ES-I3 (cell line): ENCODE data around the gene TMEM109.

ENCODE experiments used
- H3K36me3 ChIP-seq: 2 replicates; pipeline ENCODE4 v1.6.1; 2013; ENCODE audit warnings: mild to moderate bottlenecking, low read length, control low read depth, moderate library complexity; ENCODE audit not compliant: insufficient read depth
- H3K4me1 ChIP-seq: 2 replicates; pipeline ENCODE4 v1.6.1; 2013; ENCODE audit warnings: mild to moderate bottlenecking, control low read depth, low read length; ENCODE audit not compliant: insufficient read depth
- H3K9ac ChIP-seq: 2 replicates; pipeline ENCODE4 v1.6.1; 2013; ENCODE audit warnings: low read depth, mild to moderate bottlenecking, low read length, moderate library complexity
- H3K9me3 ChIP-seq: 2 replicates; pipeline ENCODE4 v1.6.1; 2013; ENCODE audit warnings: mild to moderate bottlenecking, low read length, moderate library complexity; ENCODE audit not compliant: control insufficient read depth, insufficient read depth

TMEM109 gene

DNA sequence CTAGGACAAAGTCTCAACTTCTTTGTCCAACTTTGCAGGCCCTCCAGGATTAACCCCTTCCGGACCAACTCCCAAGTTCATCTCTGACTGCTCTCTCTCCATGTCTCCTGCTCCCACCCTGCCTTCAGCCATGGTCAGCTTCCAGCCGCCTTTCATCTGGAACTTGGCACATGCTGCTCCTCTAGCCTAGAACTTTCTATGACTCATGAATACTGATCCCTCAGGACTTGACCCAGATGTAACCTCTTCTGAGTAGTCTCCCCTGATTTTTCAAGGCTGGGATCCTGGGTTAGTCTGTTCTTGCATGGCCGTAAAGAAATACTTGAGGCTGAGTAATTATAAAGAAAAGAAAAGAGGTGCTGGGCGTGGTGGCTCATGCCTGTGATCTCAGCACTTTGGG lies 43.2 kb downstream of the TMEM109 start:
- Histone ChIP-seq H3K4me1 (no peaks in the 10 kb centered on the region), H3K9ac (no peak overlapping the region), H3K36me3 (no peaks in the 10 kb centered on the region)

DNA sequence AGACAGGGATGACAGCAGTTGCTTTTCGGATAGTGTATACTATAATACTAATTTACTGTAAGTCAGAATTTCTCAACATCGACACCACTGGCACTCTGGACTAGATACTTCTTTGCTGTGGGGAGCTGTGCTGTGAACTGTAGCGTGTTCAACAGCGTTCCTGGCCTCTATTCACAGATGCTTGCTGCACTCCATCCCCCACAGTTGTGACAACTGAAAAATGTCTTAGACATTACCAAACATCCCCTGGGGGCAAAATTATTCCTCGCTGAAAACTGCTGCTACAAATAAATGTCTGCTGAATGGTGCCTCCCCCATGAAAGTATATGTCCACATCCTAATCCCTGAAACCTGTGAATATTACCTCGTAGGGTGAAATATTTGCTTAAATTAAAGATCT lies 45.5 kb downstream of the TMEM109 start:
- Histone ChIP-seq H3K9me3 (no peaks in the 10 kb centered on the region; the same call in 1 of the 2 replicates), H3K36me3 (no peaks in the 10 kb centered on the region), H3K9ac (no peak overlapping the region), H3K4me1 (no peaks in the 10 kb centered on the region)

More for the DNA sequence above, 43.2 kb downstream of the TMEM109 start:
- H3K9me3 ChIP-seq: no peaks in the 10 kb centered on the region; the same call in 1 of the 2 replicates

DNA sequence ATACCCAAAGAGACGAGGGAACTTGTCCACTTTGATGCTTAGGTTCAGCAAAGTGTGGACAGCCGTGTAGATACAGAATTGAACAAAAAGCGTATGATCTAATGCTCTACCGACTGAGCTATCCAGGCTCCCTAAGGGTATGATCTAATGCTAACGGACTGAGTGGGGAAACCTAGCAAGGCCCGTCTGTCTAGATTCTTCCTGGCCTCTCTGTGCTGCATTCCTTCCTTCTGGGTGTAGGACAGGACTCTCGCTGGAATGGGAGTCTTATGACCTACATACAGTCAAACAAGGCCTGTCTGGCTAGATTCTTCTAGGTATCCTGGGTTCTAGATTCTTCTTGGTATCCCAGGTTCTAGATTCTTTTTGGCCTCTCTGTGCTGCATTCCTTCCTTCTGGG lies 46.4 kb downstream of the TMEM109 start:
- Histone ChIP-seq H3K9ac (no peak overlapping the region), H3K4me1 (no peaks in the 10 kb centered on the region), H3K9me3 (no peaks in the 10 kb centered on the region; the same call in 1 of the 2 replicates), H3K36me3 (no peaks in the 10 kb centered on the region)

DNA sequence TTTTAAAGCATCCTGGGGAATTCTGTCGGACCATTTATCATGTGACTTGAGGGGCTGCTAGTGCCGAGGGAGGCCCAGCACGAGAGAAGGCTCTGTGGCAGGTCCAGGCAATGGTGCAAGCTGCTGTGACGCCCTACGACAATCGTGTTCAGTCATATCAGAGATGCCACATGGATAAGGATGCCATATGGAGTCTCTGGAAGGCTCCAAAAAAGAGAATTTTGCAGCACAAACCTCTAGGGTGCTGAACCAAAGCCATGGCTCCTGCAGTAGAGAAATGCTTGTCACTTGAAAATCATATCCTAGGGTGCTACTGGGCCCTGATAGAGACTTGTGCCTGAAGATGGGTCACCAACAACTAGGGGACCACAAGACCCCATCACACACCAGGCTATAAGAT lies 50.8 kb downstream of the TMEM109 start:
- H3K9ac ChIP-seq: no peak overlapping the region
- no peaks in the 10 kb centered on the region for H3K36me3 ChIP-seq
- H3K4me1 ChIP-seq: no peaks in the 10 kb centered on the region
- peaks cover 6% of the 10 kb centered on the region; the same call in 1 of the 2 replicates for H3K9me3 ChIP-seq

- Histone ChIP-seq H3K4me1 (no peaks in the 10 kb centered on the region), H3K36me3 (no peaks in the 10 kb centered on the region), H3K9me3 (peaks cover 6% of the 10 kb centered on the region; the same call in 1 of the 2 replicates), H3K9ac (no peak overlapping the region)
Measured at GRCh38 chr11:60966890-60967289, 52.9 kb downstream of the TMEM109 start.

GRCh38 chr11:60968223-60968622 lies 54.3 kb downstream of the TMEM109 start:
- Histone ChIP-seq H3K4me1 (no peaks in the 10 kb centered on the region), H3K36me3 (no peaks in the 10 kb centered on the region), H3K9me3 (peaks cover 6% of the 10 kb centered on the region; the same call in 1 of the 2 replicates), H3K9ac (no peak overlapping the region)

GRCh38 chr11:60970369-60970774 lies 56.4 kb downstream of the TMEM109 start:
- no peak overlapping the region for H3K9ac ChIP-seq
- no peaks in the 10 kb centered on the region for H3K36me3 ChIP-seq
- H3K4me1 ChIP-seq: no peaks in the 10 kb centered on the region
- peaks cover 6% of the 10 kb centered on the region; the same call in 1 of the 2 replicates for H3K9me3 ChIP-seq

- Histone ChIP-seq H3K9me3 (peaks cover 6% of the 10 kb centered on the region; the same call in 1 of the 2 replicates), H3K4me1 (no peaks in the 10 kb centered on the region), H3K36me3 (no peaks in the 10 kb centered on the region), H3K9ac (no peak overlapping the region)
Measured at GRCh38 chr11:60970890-60971289, 56.9 kb downstream of the TMEM109 start.

GRCh38 chr11:60971520-60971919 lies 57.6 kb downstream of the TMEM109 start, which contains the start of gene CD6:
TSS of gene CD6 (plus strand) at chr11:60971680. CDS start at chr11:60971866, 186 bp downstream.
- Histone ChIP-seq H3K36me3 (no peaks in the 10 kb centered on the region), H3K4me1 (no peaks in the 10 kb centered on the region), H3K9ac (no peak within 1 kb of the TSS), H3K9me3 (peaks cover 6% of the 10 kb centered on the region; the same call in 1 of the 2 replicates)

- Histone ChIP-seq H3K36me3 (no peaks in the 10 kb centered on the region), H3K9me3 (0 out of 2 replicates have a peak, but pooled peaks cover 3% of the 10 kb centered on the region), H3K4me1 (no peaks in the 10 kb centered on the region), H3K9ac (no peak overlapping the region)
Measured at GRCh38 chr11:60972182-60973030, 58.4 kb downstream of the TMEM109 start.
